SKM-1 treated with dmso at 0.1 percent for 144 hours (cell line): ENCODE measurements around the gene ZNF598.

Source experiments
- DNase-seq: peaks from one replicate; lab custom pipeline; 2025; ENCODE audit not compliant: unreplicated experiment; lab: John Stamatoyannopoulos, UW

Gene ZNF598

GRCh38 chr16:2009791-2010510 lies at the start of gene ZNF598:
ZNF598 (minus strand) TSS chr16:2009821.
- DNase-seq, result peak; percentile 58

- no peak for DNase-seq
Measured at GRCh38 chr16:2058872-2059271, 49.3 kb upstream of the ZNF598 start.

GRCh38 chr16:2058420-2058819 lies 48.8 kb upstream of the ZNF598 start:
- DNase-seq, result no peak

- DNase-seq, result no peak
Measured at GRCh38 chr16:2057438-2057837, 47.8 kb upstream of the ZNF598 start.

GRCh38 chr16:2056681-2057407 lies 47.2 kb upstream of the ZNF598 start:
- no peak for DNase-seq

- DNase-seq, result no peak
Measured at GRCh38 chr16:2056077-2056476, 46.5 kb upstream of the ZNF598 start.

GRCh38 chr16:2054543-2055245 lies 45.1 kb upstream of the ZNF598 start:
- DNase-seq, result no peak

GRCh38 chr16:2053897-2054296 lies 44.3 kb upstream of the ZNF598 start:
- no peak for DNase-seq

- no peak for DNase-seq
Measured at GRCh38 chr16:2053211-2053610, 43.6 kb upstream of the ZNF598 start.

GRCh38 chr16:2048116-2048543 lies 38.5 kb upstream of the ZNF598 start:
- DNase-seq, result no peak

- peak; percentile 95 for DNase-seq
Measured at GRCh38 chr16:2047330-2048115, 37.9 kb upstream of the ZNF598 start, which contains the start of the genes NTHL1 and TSC2. NTHL1 (minus strand) TSS chr16:2047834; CDS start chr16:2047823, 11 bp downstream. TSC2 (plus strand) TSS chr16:2047985; CDS start chr16:2048616, 631 bp downstream.

GRCh38 chr16:2046893-2047329 lies 37.3 kb upstream of the ZNF598 start:
- DNase-seq, result no peak

- DNase-seq, result no peak
Measured at GRCh38 chr16:2045965-2046892, 36.6 kb upstream of the ZNF598 start.

GRCh38 chr16:2044541-2044940 lies 34.9 kb upstream of the ZNF598 start:
- DNase-seq, result no peak

GRCh38 chr16:2043667-2044451 lies 34.2 kb upstream of the ZNF598 start:
- no peak for DNase-seq

- DNase-seq, result no peak
Measured at GRCh38 chr16:2042986-2043666, 33.5 kb upstream of the ZNF598 start.

- DNase-seq, result no peak
Measured at GRCh38 chr16:2042171-2042985, 32.8 kb upstream of the ZNF598 start.
